A673 (cell line): Measurements from ENCODE around the gene CATSPERB.

Source experiments
- EZH2 ChIP-seq: fragments of 200-600 bp; sonication (generic); IDR thresholded peaks from 2 replicates; pipeline ENCODE4 v1.6.1; 2017; ENCODE audit warnings: borderline replicate concordance, low read depth, mild to moderate bottlenecking, mixed read lengths, antibody characterized with exemption, low read length; ENCODE audit not compliant: poor library complexity, severe bottlenecking
- TF ChIP-seq, protein P1 (sequence below): fragments of 300-800, 200-600 bp; sonication (generic); conservative IDR thresholded peaks from 2 replicates; pipeline ENCODE4 v1.5.1; 2017; ENCODE audit warnings: low read depth, mild to moderate bottlenecking, antibody characterized with exemption, low read length, moderate library complexity, mixed read lengths

DNA sequence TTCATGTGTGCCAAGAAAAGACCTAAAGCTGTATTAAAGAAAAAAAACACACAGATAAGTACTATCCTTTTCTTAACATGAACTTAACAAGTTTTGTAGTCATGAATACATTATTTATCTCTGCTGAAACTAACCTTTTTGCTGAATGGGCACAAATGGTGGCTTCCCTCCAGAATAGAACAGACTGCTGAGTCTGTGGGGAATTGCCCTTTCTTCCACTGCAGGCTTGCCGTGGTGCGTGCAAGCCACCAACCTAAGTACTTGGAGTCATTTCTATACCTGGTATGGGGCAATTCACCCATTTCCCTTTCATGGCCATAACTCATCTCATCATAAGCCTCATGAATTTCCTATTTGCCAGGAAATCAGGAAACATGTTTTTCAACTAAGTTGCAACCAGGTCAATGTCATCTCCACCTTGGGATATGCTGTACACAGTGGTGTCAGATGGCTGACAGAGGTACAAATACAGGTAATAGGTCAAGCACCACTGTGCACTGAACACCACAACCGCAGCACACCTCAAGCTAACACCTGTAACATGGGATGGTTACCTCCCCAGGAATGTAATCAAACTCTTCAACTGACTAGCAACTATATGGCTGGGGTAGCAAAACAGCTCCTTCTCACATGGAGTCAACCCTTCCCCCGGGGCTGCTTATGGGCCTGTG, 49.9 kb downstream of the CATSPERB start:
- TF ChIP-seq, protein P1, sequence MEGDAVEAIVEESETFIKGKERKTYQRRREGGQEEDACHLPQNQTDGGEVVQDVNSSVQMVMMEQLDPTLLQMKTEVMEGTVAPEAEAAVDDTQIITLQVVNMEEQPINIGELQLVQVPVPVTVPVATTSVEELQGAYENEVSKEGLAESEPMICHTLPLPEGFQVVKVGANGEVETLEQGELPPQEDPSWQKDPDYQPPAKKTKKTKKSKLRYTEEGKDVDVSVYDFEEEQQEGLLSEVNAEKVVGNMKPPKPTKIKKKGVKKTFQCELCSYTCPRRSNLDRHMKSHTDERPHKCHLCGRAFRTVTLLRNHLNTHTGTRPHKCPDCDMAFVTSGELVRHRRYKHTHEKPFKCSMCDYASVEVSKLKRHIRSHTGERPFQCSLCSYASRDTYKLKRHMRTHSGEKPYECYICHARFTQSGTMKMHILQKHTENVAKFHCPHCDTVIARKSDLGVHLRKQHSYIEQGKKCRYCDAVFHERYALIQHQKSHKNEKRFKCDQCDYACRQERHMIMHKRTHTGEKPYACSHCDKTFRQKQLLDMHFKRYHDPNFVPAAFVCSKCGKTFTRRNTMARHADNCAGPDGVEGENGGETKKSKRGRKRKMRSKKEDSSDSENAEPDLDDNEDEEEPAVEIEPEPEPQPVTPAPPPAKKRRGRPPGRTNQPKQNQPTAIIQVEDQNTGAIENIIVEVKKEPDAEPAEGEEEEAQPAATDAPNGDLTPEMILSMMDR, result no peak
- no peak for TF ChIP-seq EZH2
